Testis (tissue), 3 donors: ENCODE results near the gene MVD. TPM values are rescaled to one million over a fixed set of nuclear protein-coding genes. Genes with fewer than 3 reads are reported as not detected.

Experiments
- DNase-seq: peaks from one replicate; pipeline ENCODE4 v3.0.0-alpha.2; 2019
- H3K27ac ChIP-seq, 2 donors: fragments of 200-600 bp; sonication (generic); one replicate each; pipeline ENCODE4 v1.5.1; 2019
- H3K27me3 ChIP-seq: fragments of 200-600 bp; sonication (generic); one replicate; pipeline ENCODE4 v1.5.1; 2019
- H3K36me3 ChIP-seq: fragments of 200-600 bp; sonication (generic); one replicate; pipeline ENCODE4 v1.5.1; 2017; ENCODE audit warnings: low read depth; ENCODE audit errors: missing control alignments
- H3K4me1 ChIP-seq: fragments of 200-600 bp; sonication (generic); one replicate; pipeline ENCODE4 v1.5.1; 2019
- H3K4me3 ChIP-seq, 2 donors: fragments of 200-600 bp; sonication (generic); one replicate each; pipeline ENCODE4 v1.5.1; 2017 to 2019
- H3K9me3 ChIP-seq: fragments of 200-600 bp; sonication (generic); one replicate; pipeline ENCODE4 v1.5.1; 2017
- CTCF ChIP-seq, 3 experiments: fragments of 450-650 bp in 2 of 3; fragments of 200-600 bp in 1 of 3; sonication (generic) in 1 of 3; IDR thresholded peaks; one replicate each; pipeline ENCODE4 v1.5.1; 2016 to 2019; ENCODE audit warnings: antibody characterized with exemption in 3 of 3, mild to moderate bottlenecking in 2 of 3, moderate library complexity in 1 of 3
- POLR2A ChIP-seq: fragments of 450-650 bp; IDR thresholded peaks from one replicate; pipeline ENCODE4 v1.6.1; 2017; ENCODE audit warnings: antibody characterized with exemption, mild to moderate bottlenecking, moderate library complexity
- WGBS, 2 donors: methylation state at CpG; one replicate each; pipeline ENCODE4 v1.1.5; 2018; 5-methylcytosine and 5-hydroxymethylcytosine counted together
- intact Hi-C: fragments of 100-400 bp; cut with DNase I; formaldehyde crosslinking; loops from one replicate; pipeline ENCODE4 v1.15.1; 2023; ENCODE audit warnings: low total_unique reads
- polyA plus RNA-seq: library from polyadenylated mRNA; stranded (reverse); fragments of 350-450 nt; fragmentation: Illumina TruSeq; extraction: RNeasy Lipid Tissue Mini Kit (QIAGEN cat#74804); gene quantifications from one replicate; pipeline ENCODE4 v1.2.3, GENCODE V29; 2014; ENCODE audit warnings: low read depth, low replicate concordance; ENCODE audit not compliant: insufficient read depth
- total RNA-seq, 2 donors: library from RNA; depleted of rRNA; stranded (reverse); fragments of >200 nt; gene quantifications; one replicate each; pipeline ENCODE4 v1.2.3, GENCODE V29; 2016

Gene MVD
- total and polyA plus RNA-seq, 3 donors from 2014 or later: 46.6 to 100 (median 56.1) TPM

DNA sequence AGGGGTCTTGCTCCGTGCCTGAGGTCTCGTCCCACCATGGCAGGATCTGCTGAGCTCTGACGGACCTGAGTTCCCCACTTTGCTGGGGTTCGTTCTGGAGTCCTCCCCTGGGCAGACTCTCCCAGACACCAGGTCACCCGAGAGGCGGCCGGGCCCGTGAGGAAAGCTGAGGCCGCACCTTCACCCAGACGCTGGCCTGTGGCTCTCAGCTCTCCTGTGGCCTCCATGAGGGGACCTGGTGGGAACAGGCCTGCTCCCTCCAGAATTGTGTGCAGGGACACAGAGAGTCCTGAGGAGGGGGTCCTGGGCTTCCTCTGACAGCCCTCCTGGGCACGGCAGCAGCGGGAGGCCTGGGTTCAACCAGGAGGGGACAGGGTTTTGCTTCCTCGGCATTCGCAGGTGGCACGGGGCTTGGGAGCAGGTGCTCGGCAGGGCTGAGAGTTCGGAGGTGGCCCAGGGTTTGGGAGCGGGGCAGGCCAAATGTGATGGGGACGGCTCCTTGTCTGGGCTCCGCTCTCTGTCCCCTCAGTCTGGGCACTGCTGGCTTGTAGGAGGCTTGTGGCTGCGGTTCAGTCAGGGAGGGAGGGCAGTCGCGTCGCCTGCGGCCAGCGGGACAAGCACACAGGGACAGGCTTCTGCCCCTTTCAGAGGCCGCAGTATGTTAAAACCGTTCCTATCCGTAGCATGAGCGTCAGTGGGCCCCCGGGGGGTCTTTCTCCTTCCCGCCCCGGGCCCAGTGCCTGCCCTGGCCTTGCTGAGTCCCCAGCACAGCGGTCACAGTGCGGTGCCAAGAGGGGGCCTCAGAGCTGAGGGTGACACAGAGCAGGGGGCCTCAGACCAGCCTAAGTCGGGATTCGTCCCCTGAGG, 31.6 kb upstream of the MVD start:
- DNase-seq: no peak
- Histone ChIP-seq H3K36me3 (no peaks in the 10 kb centered on the region), H3K27me3 (no peaks in the 10 kb centered on the region), H3K9me3 (no peaks in the 10 kb centered on the region), H3K4me1 (no peaks in the 10 kb centered on the region), H3K4me3 (no peak overlapping the region), H3K27ac (no peak overlapping the region)
- intact Hi-C loops: no loop called here
- WGBS, 2 donors: 88 to 96% methylated on average over 12 to 37 of the region's 37 CpGs
- TF ChIP-seq CTCF (IDR thresholded peaks at IDR 0.05) (no peak), POLR2A (no peak)

DNA sequence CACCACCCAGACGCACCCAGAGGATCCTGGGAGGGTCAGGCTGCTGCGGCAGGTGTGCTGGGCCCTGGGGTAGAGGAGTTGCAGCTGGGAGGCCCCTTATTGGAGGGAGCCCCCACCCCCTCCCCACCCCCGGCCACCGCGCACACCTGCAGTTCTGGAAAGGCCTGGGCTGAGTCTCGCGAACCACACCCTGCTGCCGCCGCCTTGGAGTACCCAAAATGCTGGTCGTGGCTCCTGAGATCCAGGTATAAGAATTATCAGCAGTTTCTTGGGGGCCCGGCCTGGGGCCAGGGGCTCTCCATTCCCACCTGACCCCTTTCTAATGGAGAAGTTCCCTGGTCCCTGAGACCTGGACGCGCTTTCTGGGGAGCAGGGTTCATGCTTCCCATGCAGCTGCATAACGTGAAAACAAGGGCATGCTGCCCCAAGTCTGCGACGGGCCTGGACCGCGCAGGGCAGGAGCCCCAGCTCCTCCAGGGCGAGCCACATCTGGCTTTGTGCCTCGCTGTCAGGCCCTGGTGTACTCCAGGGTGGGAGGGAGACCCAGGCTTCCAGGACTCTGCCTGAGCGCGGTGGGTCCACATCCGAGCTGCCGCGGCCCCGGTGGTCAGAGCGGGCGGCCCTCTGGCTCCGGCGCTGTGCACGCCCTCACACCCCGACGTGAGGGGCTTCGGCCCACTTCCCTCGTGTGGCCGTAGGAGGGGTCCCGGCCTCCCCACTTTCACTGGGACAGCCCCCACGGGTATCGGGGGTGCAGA, 30.7 kb upstream of the MVD start:
- intact Hi-C loops: no loop called here
- WGBS, 2 donors: 90 to 91% methylated on average over 34 to 39 of the region's 39 CpGs

GRCh38 chr16:88692861-88693260, 30.0 kb upstream of the MVD start:
- Histone ChIP-seq H3K36me3 (no peaks in the 10 kb centered on the region), H3K4me1 (peaks cover 4% of the 10 kb centered on the region), H3K27me3 (no peaks in the 10 kb centered on the region), H3K9me3 (no peaks in the 10 kb centered on the region), H3K27ac (no peak overlapping the region), H3K4me3 (no peak overlapping the region)
- no peak for DNase-seq
- intact Hi-C loops: no loop called here
- TF ChIP-seq CTCF (IDR thresholded peaks at IDR 0.05) (no peak), POLR2A (no peak)
- WGBS, 2 donors: 80 to 84% methylated on average over 10 of the region's 10 CpGs

More for the DNA sequence above, 30.7 kb upstream of the MVD start:
- no peak overlapping the region for H3K27ac ChIP-seq
- no peak overlapping the region for H3K4me3 ChIP-seq
- no peak for DNase-seq
- H3K27me3 ChIP-seq: no peaks in the 10 kb centered on the region
- no peaks in the 10 kb centered on the region for H3K9me3 ChIP-seq
- H3K4me1 ChIP-seq: no peaks in the 10 kb centered on the region
- H3K36me3 ChIP-seq: no peaks in the 10 kb centered on the region
- no peak for TF ChIP-seq POLR2A
- TF ChIP-seq CTCF (IDR thresholded peaks at IDR 0.05): no peak

- no peak overlapping the region for H3K27ac ChIP-seq
- WGBS, 2 donors: 82 to 84% methylated on average over 3 to 26 of the region's 26 CpGs
- H3K36me3 ChIP-seq: no peaks in the 10 kb centered on the region
- TF ChIP-seq CTCF (IDR thresholded peaks at IDR 0.05) (no peak), POLR2A (no peak)
- no peak overlapping the region for H3K4me3 ChIP-seq
- no peak for DNase-seq
- intact Hi-C loops: no loop called here
- H3K9me3 ChIP-seq: no peaks in the 10 kb centered on the region
- H3K27me3 ChIP-seq: no peaks in the 10 kb centered on the region
- peaks cover 5% of the 10 kb centered on the region for H3K4me1 ChIP-seq
Observed at GRCh38 chr16:88691924-88692560, 29.2 kb upstream of the MVD start.
